Measurements from ENCODE around the gene LRRC71.

LRRC71 gene

GRCh38 chr1:156909671-156910070, 10.8 kb upstream of the LRRC71 start:
- peaks cover 83% of the 10 kb centered on the region for H3K27me3 Mint-ChIP-seq
- H3K27ac Mint-ChIP-seq = no peak overlapping the region
- H3K4me3 Mint-ChIP-seq = no peak overlapping the region
- no peaks in the 10 kb centered on the region for H3K9me3 Mint-ChIP-seq
- H3K4me1 Mint-ChIP-seq = peaks cover 12% of the 10 kb centered on the region
- no peaks in the 10 kb centered on the region for H3K36me3 Mint-ChIP-seq
- no peak for ATAC-seq

GRCh38 chr1:156910309-156910782, 10.1 kb upstream of the LRRC71 start:
- H3K27ac Mint-ChIP-seq = no peak overlapping the region
- no peak for ATAC-seq

GRCh38 chr1:156911577-156912298, 8.7 kb upstream of the LRRC71 start:
- ATAC-seq = no peak
- H3K27me3 Mint-ChIP-seq = peaks cover 86% of the 10 kb centered on the region
- no peaks in the 10 kb centered on the region for H3K9me3 Mint-ChIP-seq
- H3K27ac Mint-ChIP-seq = no peak overlapping the region
- H3K4me1 Mint-ChIP-seq = peaks cover 11% of the 10 kb centered on the region
- H3K4me3 Mint-ChIP-seq = no peak overlapping the region
- H3K36me3 Mint-ChIP-seq = no peaks in the 10 kb centered on the region

More at GRCh38 chr1:156910309-156910782, 10.1 kb upstream of the LRRC71 start:
- H3K4me3 Mint-ChIP-seq = no peak overlapping the region
- H3K36me3 Mint-ChIP-seq = no peaks in the 10 kb centered on the region
- no peaks in the 10 kb centered on the region for H3K9me3 Mint-ChIP-seq
- H3K4me1 Mint-ChIP-seq = peaks cover 12% of the 10 kb centered on the region
- H3K27me3 Mint-ChIP-seq = peaks cover 86% of the 10 kb centered on the region

- Mint-ChIP-seq H3K4me3 (no peak overlapping the region), H3K27ac (no peak overlapping the region), H3K27me3 (peaks cover 81% of the 10 kb centered on the region), H3K4me1 (peaks cover 6% of the 10 kb centered on the region), H3K9me3 (no peaks in the 10 kb centered on the region), H3K36me3 (no peaks in the 10 kb centered on the region)
- no peak for ATAC-seq
Measured at GRCh38 chr1:156912310-156912709, 8.1 kb upstream of the LRRC71 start.

- no peaks in the 10 kb centered on the region for H3K9me3 Mint-ChIP-seq
- H3K27ac Mint-ChIP-seq = no peak overlapping the region
- ATAC-seq = peak; percentile 25
- no peaks in the 10 kb centered on the region for H3K36me3 Mint-ChIP-seq
- peaks cover 6% of the 10 kb centered on the region for H3K4me1 Mint-ChIP-seq
- H3K27me3 Mint-ChIP-seq = peaks cover 72% of the 10 kb centered on the region
- no peak overlapping the region for H3K4me3 Mint-ChIP-seq
Measured at GRCh38 chr1:156912861-156913808, 7.3 kb upstream of the LRRC71 start.

- Mint-ChIP-seq H3K27ac (no peak overlapping the region), H3K36me3 (no peaks in the 10 kb centered on the region), H3K27me3 (peaks cover 72% of the 10 kb centered on the region), H3K4me1 (peaks cover 6% of the 10 kb centered on the region), H3K4me3 (no peak overlapping the region), H3K9me3 (no peaks in the 10 kb centered on the region)
- ATAC-seq = no peak
Measured at GRCh38 chr1:156913809-156914387, 6.5 kb upstream of the LRRC71 start.

- Mint-ChIP-seq H3K4me1 (peaks cover 6% of the 10 kb centered on the region), H3K36me3 (no peaks in the 10 kb centered on the region)
Measured at GRCh38 chr1:156914440-156914856, 6.0 kb upstream of the LRRC71 start.

GRCh38 chr1:156921053-156921529, 659 bp downstream of the LRRC71 start:
- ATAC-seq = no peak
- no peaks in the 10 kb centered on the region for H3K9me3 Mint-ChIP-seq
- peaks cover 69% of the 10 kb centered on the region for H3K27me3 Mint-ChIP-seq
- peaks cover 7% of the 10 kb centered on the region for H3K4me1 Mint-ChIP-seq
- no peak overlapping the region for H3K27ac Mint-ChIP-seq
- H3K36me3 Mint-ChIP-seq = no peaks in the 10 kb centered on the region
- no peak overlapping the region for H3K4me3 Mint-ChIP-seq

More at GRCh38 chr1:156914440-156914856, 6.0 kb upstream of the LRRC71 start:
- ATAC-seq = no peak
- Mint-ChIP-seq H3K27ac (no peak overlapping the region), H3K4me3 (no peak overlapping the region), H3K9me3 (no peaks in the 10 kb centered on the region), H3K27me3 (peaks cover 71% of the 10 kb centered on the region)

GRCh38 chr1:156922986-156923669, 2.7 kb downstream of the LRRC71 start:
- Mint-ChIP-seq H3K4me3 (no peak overlapping the region), H3K9me3 (no peaks in the 10 kb centered on the region)

GRCh38 chr1:156923670-156924477, 3.4 kb downstream of the LRRC71 start:
- ATAC-seq = no peak
- H3K27ac Mint-ChIP-seq = no peak overlapping the region
- H3K27me3 Mint-ChIP-seq = peaks cover 80% of the 10 kb centered on the region
- no peaks in the 10 kb centered on the region for H3K36me3 Mint-ChIP-seq
- H3K9me3 Mint-ChIP-seq = no peaks in the 10 kb centered on the region
- peaks cover 25% of the 10 kb centered on the region for H3K4me1 Mint-ChIP-seq
- H3K4me3 Mint-ChIP-seq = no peak overlapping the region

More at GRCh38 chr1:156922986-156923669, 2.7 kb downstream of the LRRC71 start:
- Mint-ChIP-seq H3K27me3 (peaks cover 79% of the 10 kb centered on the region), H3K36me3 (no peaks in the 10 kb centered on the region), H3K4me1 (peaks cover 17% of the 10 kb centered on the region), H3K27ac (no peak overlapping the region)
- ATAC-seq = no peak

GRCh38 chr1:156924478-156925153, 4.2 kb downstream of the LRRC71 start:
- Mint-ChIP-seq H3K4me3 (no peak overlapping the region), H3K27me3 (peaks cover 85% of the 10 kb centered on the region), H3K36me3 (no peaks in the 10 kb centered on the region), H3K27ac (no peak overlapping the region), H3K4me1 (peaks cover 28% of the 10 kb centered on the region), H3K9me3 (no peaks in the 10 kb centered on the region)
- ATAC-seq = no peak

GRCh38 chr1:156925154-156926010, 5.0 kb downstream of the LRRC71 start:
- H3K9me3 Mint-ChIP-seq = no peaks in the 10 kb centered on the region
- no peak overlapping the region for H3K4me3 Mint-ChIP-seq
- ATAC-seq = no peak
- peaks cover 88% of the 10 kb centered on the region for H3K27me3 Mint-ChIP-seq
- no peaks in the 10 kb centered on the region for H3K36me3 Mint-ChIP-seq
- no peak overlapping the region for H3K27ac Mint-ChIP-seq
- H3K4me1 Mint-ChIP-seq = peaks cover 28% of the 10 kb centered on the region

GRCh38 chr1:156926175-156926574, 5.7 kb downstream of the LRRC71 start:
- Mint-ChIP-seq H3K27me3 (peaks cover 88% of the 10 kb centered on the region), H3K27ac (no peak overlapping the region), H3K36me3 (no peaks in the 10 kb centered on the region), H3K4me3 (no peak overlapping the region), H3K4me1 (peaks cover 28% of the 10 kb centered on the region), H3K9me3 (no peaks in the 10 kb centered on the region)
- no peak for ATAC-seq

Measured in stimulated activated memory B cell treated with anti-CD40 and anti-IgM and Interleukin-4, amounts not matched to agents 10 μg/mL and 1 μg/mL and 100 μg/mL, for 72 hours (primary cell).